Activated T-cell treated with anti-CD3 and anti-CD28 coated beads, Interleukin-2, amount 50 U/mL, for 72 hours (primary cell): Measurements from ENCODE around the gene PSMA8. TPM values are rescaled to one million over a fixed set of nuclear protein-coding genes. Genes with fewer than 3 reads are reported as not detected.
"Not testable (repeated sequence)": the region's sequence is repeated elsewhere in the genome, so short reads cannot be mapped to it uniquely, and the experiment has no call there.

ENCODE experiments used
- ATAC-seq, 2 donors: fragments of 150-1000 bp; cut with Tn5 transposase; replicated peaks in 1 of 2; 2 replicates each; pipeline ENCODE4 v1.10.0; 2021; ENCODE audit warnings: moderate library complexity in 2 of 2, mild to moderate bottlenecking in 1 of 2
- DNase-seq, 2 donors: peaks; one replicate each; pipeline ENCODE4 v3.0.0; 2021 to 2022; ENCODE audit warnings: mixed read lengths in 1 of 2
- H3K27ac Mint-ChIP-seq: one replicate; pipeline ENCODE4 v1.8.0; 2022; ENCODE audit warnings: mild to moderate bottlenecking, moderate library complexity, mixed read lengths
- H3K27me3 Mint-ChIP-seq: one replicate; pipeline ENCODE4 v1.8.0; 2022; ENCODE audit warnings: low read depth, mixed read lengths
- H3K36me3 Mint-ChIP-seq, 2 donors: one replicate each; pipeline ENCODE4 v1.8.0; 2022; ENCODE audit warnings: mixed read lengths in 2 of 2, mild to moderate bottlenecking in 1 of 2; ENCODE audit not compliant: insufficient read depth in 2 of 2
- H3K4me1 Mint-ChIP-seq: one replicate; pipeline ENCODE4 v1.8.0; 2022; ENCODE audit warnings: low read depth, mixed read lengths
- H3K4me3 Mint-ChIP-seq, 2 donors: one replicate each; pipeline ENCODE4 v1.8.0; 2022; ENCODE audit warnings: mild to moderate bottlenecking in 2 of 2, mixed read lengths in 2 of 2, moderate library complexity in 2 of 2
- H3K9me3 Mint-ChIP-seq, 2 donors: one replicate each; pipeline ENCODE4 v1.8.0; 2022; ENCODE audit warnings: mixed read lengths in 2 of 2
- total RNA-seq, 2 donors: library from RNA; stranded (reverse); gene quantifications; one replicate each; pipeline ENCODE4 v1.2.3, GENCODE V29; 2022

The PSMA8 gene
- total RNA-seq, 2 donors from 2014 or later: 0.81 to 1.9 TPM

DNA sequence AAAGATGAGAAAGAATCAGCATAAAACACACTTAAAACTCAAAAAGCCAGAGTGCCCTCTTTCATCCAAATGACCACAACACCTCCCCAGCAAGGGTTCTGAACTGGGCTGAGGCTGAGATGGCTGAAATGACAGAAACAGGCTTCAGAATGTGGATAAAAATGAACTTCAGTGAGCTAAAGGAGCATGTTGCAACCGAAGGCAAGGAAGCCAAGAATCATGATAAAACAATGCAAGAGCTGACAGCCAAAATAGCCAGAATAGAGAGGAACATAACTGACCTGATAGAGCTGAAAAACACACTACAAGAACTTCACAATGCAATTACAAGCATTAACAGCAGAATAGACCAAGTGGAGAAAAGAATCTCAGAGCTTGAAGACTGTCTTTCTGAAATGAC, 12.2 kb upstream of the PSMA8 start:
- peaks cover 2 to 4% of the 10 kb centered on the region in 2 donors for H3K9me3 Mint-ChIP-seq
- H3K4me1 Mint-ChIP-seq: peaks cover 4% of the 10 kb centered on the region
- ATAC-seq (no peak), DNase-seq (no peak)
- no peaks in the 10 kb centered on the region for H3K27me3 Mint-ChIP-seq
- no peak overlapping the region for H3K27ac Mint-ChIP-seq
- H3K36me3 Mint-ChIP-seq: peaks cover 2 to 8% of the 10 kb centered on the region in 2 donors
- no peak overlapping the region for H3K4me3 Mint-ChIP-seq

DNA sequence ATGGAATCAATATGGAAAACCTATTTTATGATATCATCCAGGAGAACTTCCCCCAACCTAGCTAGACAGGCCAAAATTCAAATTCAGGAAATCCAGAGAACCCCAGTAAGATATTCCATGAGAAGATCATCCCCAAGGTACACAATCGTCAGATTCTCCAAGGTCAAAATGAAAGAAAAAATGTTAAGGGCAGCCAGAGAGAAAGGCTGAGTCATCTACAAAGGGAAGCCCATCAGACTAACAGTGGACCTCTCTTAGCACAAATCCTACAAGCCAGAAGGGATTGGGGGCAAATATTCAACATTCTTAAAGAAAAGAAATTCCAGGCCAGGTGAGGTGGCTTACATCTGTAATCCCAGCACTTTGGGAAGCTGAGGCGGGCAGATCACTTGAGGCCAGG, 11.7 kb upstream of the PSMA8 start:
- H3K4me3 Mint-ChIP-seq, DNase-seq, H3K36me3 Mint-ChIP-seq, ATAC-seq, H3K4me1 Mint-ChIP-seq, H3K27me3 Mint-ChIP-seq, H3K27ac Mint-ChIP-seq, H3K9me3 Mint-ChIP-seq: not testable (repeated sequence)

DNA sequence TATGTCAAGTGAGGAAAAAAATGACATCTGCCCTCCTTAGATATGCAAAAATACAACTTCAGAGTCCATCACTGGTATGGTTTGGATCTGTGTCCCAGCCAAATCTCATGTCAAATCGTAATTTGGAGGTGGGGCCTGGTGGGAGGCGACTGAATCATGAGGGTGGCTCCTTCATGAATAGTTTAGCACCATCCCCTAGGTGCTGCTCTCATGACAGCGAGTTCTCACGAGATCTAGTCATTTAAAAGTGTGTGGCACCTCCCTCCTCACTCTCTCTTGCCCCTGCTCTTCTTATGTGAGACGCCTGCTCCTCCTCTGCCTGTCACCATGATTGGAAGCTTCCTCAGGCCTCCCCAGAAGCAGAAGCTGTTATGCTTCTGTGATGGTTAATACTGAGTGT, 5.9 kb upstream of the PSMA8 start:
- no peak for ATAC-seq
- peaks cover 4% of the 10 kb centered on the region for H3K4me1 Mint-ChIP-seq
- H3K4me3 Mint-ChIP-seq: no peak overlapping the region
- DNase-seq: no peak
- H3K27ac Mint-ChIP-seq: no peak overlapping the region
- H3K9me3 Mint-ChIP-seq: peaks cover 2 to 4% of the 10 kb centered on the region in 2 donors
- no peaks in the 10 kb centered on the region for H3K27me3 Mint-ChIP-seq
- peaks cover 2 to 5% of the 10 kb centered on the region in 2 donors for H3K36me3 Mint-ChIP-seq

DNA sequence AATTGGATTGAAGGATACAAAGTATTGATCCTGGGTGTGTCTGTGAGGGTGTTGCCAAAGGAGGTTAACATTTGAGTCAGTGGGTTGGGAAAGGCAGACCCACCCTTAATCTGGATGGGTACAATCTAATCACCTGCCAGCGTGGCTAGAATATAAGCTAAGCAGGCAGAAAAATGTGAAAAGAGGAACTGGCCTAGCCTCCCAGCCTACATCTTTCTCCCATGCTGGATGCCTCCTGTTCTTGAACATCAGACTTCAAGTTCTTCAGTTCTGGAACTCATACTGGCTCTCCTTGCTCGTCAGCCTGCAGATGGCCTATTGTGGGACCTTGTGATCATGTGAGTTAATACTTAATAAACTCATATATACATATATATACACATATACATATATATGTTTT, 5.5 kb upstream of the PSMA8 start:
- not testable (repeated sequence) for DNase-seq, H3K27ac Mint-ChIP-seq, ATAC-seq, H3K27me3 Mint-ChIP-seq, H3K9me3 Mint-ChIP-seq, H3K4me3 Mint-ChIP-seq, H3K4me1 Mint-ChIP-seq, H3K36me3 Mint-ChIP-seq

DNA sequence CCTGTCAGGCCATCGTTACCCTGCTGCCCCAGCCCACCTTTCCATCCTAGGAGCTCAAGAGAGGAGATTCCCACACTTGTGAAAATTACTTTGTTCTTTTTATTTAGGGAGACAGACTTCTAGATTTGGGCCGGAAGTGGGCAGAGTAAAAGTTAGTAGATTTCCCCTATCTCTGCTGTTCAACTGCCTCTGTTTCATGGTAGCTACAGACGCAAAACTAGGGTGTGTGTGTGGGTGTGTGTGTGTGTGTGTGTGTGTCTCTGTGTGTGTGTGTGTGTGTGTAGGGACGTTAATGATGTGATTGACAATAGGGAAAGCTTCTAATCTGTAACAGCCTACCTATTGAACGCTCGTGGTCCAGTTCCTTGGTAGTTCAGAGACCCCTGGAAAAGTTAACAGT, 438 bp downstream of the PSMA8 start:
- H3K27me3 Mint-ChIP-seq: no peaks in the 10 kb centered on the region
- H3K27ac Mint-ChIP-seq: peak overlapping the region; percentile 18
- DNase-seq (no peak), ATAC-seq (peak; percentile 35 to 49)
- H3K9me3 Mint-ChIP-seq: no peaks in the 10 kb centered on the region
- H3K36me3 Mint-ChIP-seq: no peaks in the 10 kb centered on the region
- H3K4me3 Mint-ChIP-seq: peak overlapping the region; percentile 60 to 78
- H3K4me1 Mint-ChIP-seq: no peaks in the 10 kb centered on the region

DNA sequence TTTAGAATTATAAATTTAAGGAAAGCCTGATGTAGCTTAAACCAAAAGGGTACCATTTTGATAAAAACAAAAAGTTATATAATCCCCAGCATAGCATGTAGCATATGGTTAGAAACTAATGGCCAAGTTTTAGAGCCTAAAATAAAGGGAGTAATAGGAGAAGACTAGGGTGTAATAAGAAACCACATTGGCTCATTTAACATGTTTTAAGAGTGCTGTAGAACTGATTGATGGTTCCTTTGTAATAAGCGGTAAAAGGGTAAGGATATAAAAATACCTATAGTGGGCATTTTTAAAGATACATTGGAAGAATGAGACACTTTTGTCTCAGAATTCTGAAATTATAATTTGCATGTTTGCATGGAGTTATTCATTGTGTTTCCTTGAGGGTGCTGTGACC, 1.9 kb downstream of the PSMA8 start:
- Mint-ChIP-seq H3K27me3 (no peaks in the 10 kb centered on the region), H3K9me3 (no peaks in the 10 kb centered on the region), H3K4me1 (no peaks in the 10 kb centered on the region), H3K27ac (no peak overlapping the region), H3K4me3 (no peak overlapping the region), H3K36me3 (no peaks in the 10 kb centered on the region)
- DNase-seq: no peak
- no peak for ATAC-seq

DNA sequence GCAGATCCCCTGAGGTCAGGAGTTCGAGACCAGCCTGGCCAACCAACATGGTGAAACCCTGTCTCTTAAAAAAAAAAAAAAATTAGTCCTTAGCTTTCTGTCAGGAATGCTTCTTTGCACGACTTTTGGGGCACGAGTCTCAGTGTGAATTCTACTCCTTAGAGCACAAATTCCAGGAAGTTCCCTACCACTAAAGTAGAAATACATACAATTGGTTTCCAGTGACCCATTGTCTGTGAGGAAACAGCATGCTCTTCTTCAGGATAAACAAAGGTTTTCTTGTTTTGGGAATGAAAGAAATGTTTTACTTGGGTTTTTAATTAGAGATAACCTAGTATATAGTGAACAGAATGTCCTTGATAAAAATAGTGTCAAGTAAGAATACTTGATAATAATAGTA, 23.7 kb downstream of the PSMA8 start:
- H3K27ac Mint-ChIP-seq: no peak overlapping the region
- no peaks in the 10 kb centered on the region for H3K36me3 Mint-ChIP-seq
- H3K27me3 Mint-ChIP-seq: no peaks in the 10 kb centered on the region
- no peak overlapping the region for H3K4me3 Mint-ChIP-seq
- no peaks in the 10 kb centered on the region for H3K4me1 Mint-ChIP-seq
- no peak for ATAC-seq
- no peak for DNase-seq
- H3K9me3 Mint-ChIP-seq: no peaks in the 10 kb centered on the region

DNA sequence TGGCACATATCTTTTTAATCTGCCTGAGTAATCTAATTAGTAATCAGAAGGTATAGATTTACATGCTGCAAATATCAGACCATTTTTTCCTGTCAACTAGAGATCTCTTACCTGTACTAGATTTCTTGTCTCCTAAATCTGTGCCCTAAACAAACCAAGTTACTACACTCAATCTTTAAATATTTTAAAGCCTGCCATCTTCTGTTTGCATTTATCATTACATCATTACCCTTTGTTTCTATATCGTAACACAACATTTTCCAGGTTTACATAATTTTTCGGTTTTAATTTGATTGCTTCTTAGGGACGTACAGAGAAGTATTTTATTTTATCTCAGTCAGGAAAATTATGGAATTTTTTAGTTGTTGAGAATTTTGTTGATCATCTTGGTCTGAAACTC, 25.7 kb downstream of the PSMA8 start:
- H3K36me3 Mint-ChIP-seq: no peaks in the 10 kb centered on the region
- no peak overlapping the region for H3K4me3 Mint-ChIP-seq
- H3K27me3 Mint-ChIP-seq: no peaks in the 10 kb centered on the region
- ATAC-seq: no peak
- DNase-seq: no peak
- no peak overlapping the region for H3K27ac Mint-ChIP-seq
- H3K9me3 Mint-ChIP-seq: no peaks in the 10 kb centered on the region
- no peaks in the 10 kb centered on the region for H3K4me1 Mint-ChIP-seq

DNA sequence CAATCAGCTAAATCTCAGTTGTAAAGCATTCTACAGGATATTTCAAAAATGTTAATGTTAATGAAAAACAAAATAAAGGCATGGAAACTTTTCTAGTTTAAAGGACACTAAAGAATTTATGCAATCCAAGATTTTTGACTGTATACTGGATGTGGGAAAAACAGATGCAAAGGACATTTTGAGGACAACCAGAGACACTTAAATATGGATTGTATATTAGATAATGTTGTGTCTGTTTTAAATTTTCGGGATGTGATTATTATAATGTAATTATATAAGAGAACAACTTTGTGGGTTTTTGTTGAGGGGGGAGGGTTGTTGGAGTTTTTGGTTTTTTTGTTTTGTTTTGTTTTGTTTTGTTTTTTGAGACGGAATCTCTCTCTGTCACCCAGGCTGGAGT, 30.9 kb downstream of the PSMA8 start:
- ATAC-seq (no peak), DNase-seq (no peak)
- no peaks in the 10 kb centered on the region for H3K4me1 Mint-ChIP-seq
- H3K36me3 Mint-ChIP-seq: no peaks in the 10 kb centered on the region
- no peaks in the 10 kb centered on the region for H3K27me3 Mint-ChIP-seq
- H3K27ac Mint-ChIP-seq: no peak overlapping the region
- H3K9me3 Mint-ChIP-seq: no peaks in the 10 kb centered on the region
- H3K4me3 Mint-ChIP-seq: no peak overlapping the region

DNA sequence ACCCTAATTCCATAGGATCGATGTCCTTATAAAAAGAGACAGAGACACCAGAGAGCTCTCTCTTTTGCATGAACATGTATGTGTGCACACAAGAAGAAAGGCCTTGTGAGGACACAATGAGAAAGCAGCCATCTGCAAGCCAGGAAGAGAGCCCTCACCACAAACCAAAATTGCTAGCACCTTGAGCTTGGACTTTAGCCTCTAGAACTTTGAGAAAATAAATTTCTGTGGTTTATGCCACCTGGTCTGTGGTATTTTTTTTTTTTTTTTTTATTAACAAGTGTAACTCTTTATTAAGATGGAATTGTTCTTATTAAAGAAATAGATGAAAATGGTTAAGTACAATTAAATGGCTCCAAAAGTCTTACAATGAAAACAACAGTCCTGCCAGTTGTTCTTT, 33.9 kb downstream of the PSMA8 start:
- not testable (repeated sequence) for H3K4me3 Mint-ChIP-seq, ATAC-seq, H3K27me3 Mint-ChIP-seq, H3K36me3 Mint-ChIP-seq, H3K27ac Mint-ChIP-seq, DNase-seq, H3K4me1 Mint-ChIP-seq, H3K9me3 Mint-ChIP-seq

DNA sequence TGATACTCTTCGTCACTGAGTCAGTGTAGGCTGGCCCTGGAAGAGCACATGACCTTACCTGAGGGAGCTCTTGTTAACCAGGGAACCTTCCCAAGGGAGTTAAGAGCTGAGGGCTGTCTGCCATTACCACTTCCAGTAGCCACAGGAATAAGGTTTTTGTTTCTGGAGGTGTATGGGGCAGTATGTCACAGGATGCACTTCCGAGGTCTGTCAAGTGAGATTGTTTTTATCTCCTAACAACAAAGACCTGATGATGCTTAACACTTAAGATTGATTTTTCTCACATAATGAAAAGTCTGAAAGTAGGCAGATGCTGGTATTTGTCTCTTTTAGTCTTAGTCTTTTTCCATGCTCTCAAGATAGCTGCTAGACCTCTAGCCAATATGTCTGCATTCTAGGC, 41.8 kb downstream of the PSMA8 start:
- no peak for ATAC-seq
- Mint-ChIP-seq H3K27ac (peak overlapping the region; percentile 29), H3K9me3 (no peaks in the 10 kb centered on the region), H3K27me3 (no peaks in the 10 kb centered on the region), H3K4me1 (peaks cover 11% of the 10 kb centered on the region), H3K36me3 (no peaks in the 10 kb centered on the region), H3K4me3 (no peak overlapping the region)
- DNase-seq: no peak

DNA sequence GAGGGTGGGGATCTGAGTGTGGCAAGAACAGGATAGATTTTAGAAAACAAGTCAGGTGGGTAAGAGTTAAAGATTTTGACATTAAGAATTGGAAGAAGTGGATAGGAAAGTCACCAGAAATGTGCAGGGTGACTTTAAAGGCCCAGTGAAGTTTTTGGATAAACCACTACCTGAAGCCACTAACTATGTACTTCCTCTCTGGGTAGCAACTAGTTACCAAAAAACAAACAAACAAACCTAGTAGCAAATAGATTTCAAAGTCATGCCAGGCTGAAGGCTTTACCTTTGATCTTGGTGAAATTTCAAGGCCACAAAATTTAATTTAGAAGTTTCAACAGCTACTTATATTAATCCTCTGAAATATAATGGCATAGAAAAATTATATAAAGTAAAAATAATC, 42.5 kb downstream of the PSMA8 start:
- H3K36me3 Mint-ChIP-seq: no peaks in the 10 kb centered on the region
- peaks cover 11% of the 10 kb centered on the region for H3K4me1 Mint-ChIP-seq
- H3K9me3 Mint-ChIP-seq: no peaks in the 10 kb centered on the region
- no peak overlapping the region for H3K4me3 Mint-ChIP-seq
- no peak for DNase-seq
- no peak for ATAC-seq
- H3K27me3 Mint-ChIP-seq: no peaks in the 10 kb centered on the region
- H3K27ac Mint-ChIP-seq: no peak overlapping the region

DNA sequence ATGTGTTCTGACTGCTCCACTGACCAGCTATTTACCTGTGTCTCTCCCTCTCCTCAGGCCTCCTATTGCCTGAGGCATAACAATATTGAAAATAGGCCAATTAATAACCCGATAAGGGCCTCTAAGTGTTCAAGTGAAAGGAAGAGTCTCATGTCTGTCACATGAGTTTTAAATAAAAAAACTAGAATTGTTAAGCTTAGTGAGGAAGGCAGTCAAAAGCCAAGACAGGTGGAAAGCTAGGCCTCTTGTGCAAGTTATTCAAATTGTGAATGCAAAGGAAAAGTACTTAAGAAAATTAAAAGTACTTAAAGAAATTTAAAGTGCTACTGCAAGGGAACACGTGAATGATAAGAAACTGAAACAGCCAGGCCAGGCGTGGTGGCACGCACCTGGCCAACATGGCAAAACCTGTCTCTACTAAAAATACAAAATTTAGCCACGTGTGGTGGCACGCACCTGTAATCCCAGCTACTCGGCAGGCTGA, 47.7 kb downstream of the PSMA8 start:
- no peaks in the 10 kb centered on the region for H3K36me3 Mint-ChIP-seq
- no peaks in the 10 kb centered on the region for H3K27me3 Mint-ChIP-seq
- H3K4me1 Mint-ChIP-seq: peaks cover 14% of the 10 kb centered on the region
- DNase-seq: no peak
- no peaks in the 10 kb centered on the region for H3K9me3 Mint-ChIP-seq
- no peak overlapping the region for H3K27ac Mint-ChIP-seq
- ATAC-seq: no peak
- no peak overlapping the region for H3K4me3 Mint-ChIP-seq

DNA sequence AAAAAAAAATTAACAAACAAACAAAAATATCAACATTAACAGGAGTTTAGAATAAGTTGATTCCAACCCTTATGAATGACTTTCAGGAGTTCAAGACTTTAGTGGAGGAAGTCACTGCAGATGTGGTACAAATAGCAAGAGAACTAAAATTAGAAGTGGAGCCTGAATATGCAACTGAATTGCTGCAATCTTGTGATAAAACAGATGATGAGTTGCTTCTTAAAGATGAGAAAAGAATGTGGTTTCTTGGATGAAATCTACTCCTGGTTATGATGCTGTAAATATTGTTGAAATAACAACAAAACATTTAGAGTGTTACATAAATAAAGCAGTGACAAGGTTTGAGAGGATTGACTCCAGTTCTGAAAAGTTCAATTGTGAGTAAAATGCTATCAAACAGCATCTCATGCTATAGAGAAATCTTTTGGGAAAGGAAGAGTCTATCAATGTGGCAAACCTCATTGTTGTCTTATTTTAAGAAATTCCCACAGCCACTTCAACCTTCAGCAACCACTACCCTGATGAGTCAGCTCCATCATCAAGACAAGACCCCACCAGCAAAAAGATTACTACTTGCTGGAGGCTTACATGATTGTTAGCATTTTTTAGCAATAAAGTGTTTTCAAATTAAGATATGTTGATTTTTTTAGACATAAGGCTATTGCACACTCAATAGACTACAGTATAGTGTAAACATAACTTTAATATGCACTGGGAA, 49.9 kb downstream of the PSMA8 start:
- no peaks in the 10 kb centered on the region for H3K27me3 Mint-ChIP-seq
- no peak for ATAC-seq
- peaks cover 14% of the 10 kb centered on the region for H3K4me1 Mint-ChIP-seq
- no peak overlapping the region for H3K27ac Mint-ChIP-seq
- H3K4me3 Mint-ChIP-seq: no peak overlapping the region
- no peak for DNase-seq
- no peaks in the 10 kb centered on the region for H3K9me3 Mint-ChIP-seq
- H3K36me3 Mint-ChIP-seq: no peaks in the 10 kb centered on the region
